Activated effector memory CD4-positive, alpha-beta T cell treated with Interleukin-2 at 50 U/mL for 16 hours (primary cell): ENCODE measurements around the gene FHIT.
"Not testable (repeated sequence)": the region's sequence is repeated elsewhere in the genome, so short reads cannot be mapped to it uniquely, and the experiment has no call there.

Source experiments
- DNase-seq: peaks from one replicate; pipeline ENCODE4 v3.0.0-alpha.2; 2020

Gene FHIT

GRCh38 chr3:59836531-59836930 lies 1414.7 kb downstream of the FHIT start:
- DNase-seq = no peak

- no peak for DNase-seq
These were observed 1418.5 kb downstream of the FHIT start for GRCh38 chr3:59832702-59833101.

GRCh38 chr3:59832241-59832640 lies 1419.0 kb downstream of the FHIT start:
- DNase-seq = no peak

- DNase-seq = no peak
These were observed 1419.9 kb downstream of the FHIT start for GRCh38 chr3:59831394-59831793.

GRCh38 chr3:59829527-59829926 lies 1421.7 kb downstream of the FHIT start:
- no peak for DNase-seq

- DNase-seq = no peak
These were observed 1426.4 kb downstream of the FHIT start for GRCh38 chr3:59824876-59825275.

GRCh38 chr3:59821274-59821673 lies 1430.0 kb downstream of the FHIT start:
- DNase-seq = no peak

GRCh38 chr3:59820352-59820934 lies 1430.8 kb downstream of the FHIT start:
- no peak for DNase-seq

GRCh38 chr3:59818919-59819300 lies 1432.3 kb downstream of the FHIT start:
- DNase-seq = no peak

GRCh38 chr3:59818033-59818918 lies 1433.0 kb downstream of the FHIT start:
- DNase-seq = no peak

- DNase-seq = no peak
These were observed 1433.7 kb downstream of the FHIT start for GRCh38 chr3:59817511-59817910.

- DNase-seq = no peak
These were observed 1434.9 kb downstream of the FHIT start for GRCh38 chr3:59816312-59816711.

GRCh38 chr3:59813148-59813538 lies 1438.1 kb downstream of the FHIT start:
- DNase-seq = no peak

- no peak for DNase-seq
These were observed 1438.8 kb downstream of the FHIT start for GRCh38 chr3:59812237-59813147.

GRCh38 chr3:59811160-59811559 lies 1440.1 kb downstream of the FHIT start:
- DNase-seq = no peak

- DNase-seq = no peak
These were observed 1440.6 kb downstream of the FHIT start for GRCh38 chr3:59810606-59811005.

- no peak for DNase-seq
These were observed 1441.4 kb downstream of the FHIT start for GRCh38 chr3:59809710-59810444.

GRCh38 chr3:59809016-59809415 lies 1442.2 kb downstream of the FHIT start:
- no peak for DNase-seq

GRCh38 chr3:59808446-59808845 lies 1442.8 kb downstream of the FHIT start:
- DNase-seq = no peak

GRCh38 chr3:59803268-59803667 lies 1448.0 kb downstream of the FHIT start:
- DNase-seq = no peak

- not testable (repeated sequence) for DNase-seq
These were observed 1448.8 kb downstream of the FHIT start for GRCh38 chr3:59802453-59802852.

GRCh38 chr3:59802045-59802444 lies 1449.2 kb downstream of the FHIT start:
- no peak for DNase-seq

- DNase-seq = no peak
These were observed 1450.8 kb downstream of the FHIT start for GRCh38 chr3:59800481-59800880.
